Stimulated activated CD4-positive, alpha-beta T cell treated with anti-CD3 and anti-CD28 coated beads, Interleukin-1b, Interleukin-23, amount 100 ng/mL, for 48 hours (primary cell): ENCODE measurements around the gene SLC12A3.
"Not testable (repeated sequence)": the region's sequence is repeated elsewhere in the genome, so short reads cannot be mapped to it uniquely, and the experiment has no call there.

ENCODE experiments used
- DNase-seq: peaks from one replicate; pipeline ENCODE4 v3.0.0-alpha.2; 2020

The SLC12A3 gene

DNA sequence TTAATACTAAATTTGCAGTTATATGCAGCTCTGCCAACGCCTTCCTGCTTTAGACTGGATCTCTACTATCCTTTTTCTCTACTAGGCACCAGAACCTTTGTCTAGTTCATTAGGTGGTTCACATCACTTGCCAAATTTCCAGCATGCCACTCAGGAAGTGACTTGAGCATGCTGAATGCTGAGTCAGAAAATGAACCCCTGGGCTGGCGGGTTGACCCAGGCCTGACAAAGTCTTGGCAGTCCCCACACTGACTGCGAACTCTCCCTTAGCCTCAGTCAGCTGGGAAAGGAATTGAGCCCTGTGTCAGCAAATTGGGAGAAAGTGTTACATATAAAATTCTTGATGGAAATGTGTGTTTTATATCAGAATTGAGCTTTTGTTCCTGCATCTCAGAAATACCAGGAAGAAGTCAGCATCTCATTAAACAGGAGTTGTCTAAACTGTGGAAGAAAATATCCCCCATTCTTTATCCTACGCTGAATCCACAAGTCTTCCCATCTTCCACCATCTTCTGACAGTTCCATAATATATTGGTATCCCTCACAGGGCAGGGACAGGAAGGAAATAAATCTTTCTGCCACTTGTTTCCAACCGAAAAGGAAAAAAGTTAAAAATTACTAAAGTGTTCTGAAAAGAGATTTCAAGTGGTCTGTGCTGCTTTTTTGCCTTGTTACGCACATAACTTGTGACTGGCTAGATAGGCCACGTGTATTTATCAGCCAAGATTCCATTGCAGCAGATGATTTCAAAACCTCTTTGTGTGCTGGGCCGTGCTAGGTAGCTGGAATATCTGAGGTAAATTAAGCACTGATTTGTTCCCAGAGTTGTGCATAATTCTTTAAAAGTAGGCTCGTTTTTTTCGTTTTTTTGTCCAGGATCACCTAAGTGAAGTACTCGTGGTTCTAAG is 16.7 kb upstream of the SLC12A3 start:
- DNase-seq = no peak

DNA sequence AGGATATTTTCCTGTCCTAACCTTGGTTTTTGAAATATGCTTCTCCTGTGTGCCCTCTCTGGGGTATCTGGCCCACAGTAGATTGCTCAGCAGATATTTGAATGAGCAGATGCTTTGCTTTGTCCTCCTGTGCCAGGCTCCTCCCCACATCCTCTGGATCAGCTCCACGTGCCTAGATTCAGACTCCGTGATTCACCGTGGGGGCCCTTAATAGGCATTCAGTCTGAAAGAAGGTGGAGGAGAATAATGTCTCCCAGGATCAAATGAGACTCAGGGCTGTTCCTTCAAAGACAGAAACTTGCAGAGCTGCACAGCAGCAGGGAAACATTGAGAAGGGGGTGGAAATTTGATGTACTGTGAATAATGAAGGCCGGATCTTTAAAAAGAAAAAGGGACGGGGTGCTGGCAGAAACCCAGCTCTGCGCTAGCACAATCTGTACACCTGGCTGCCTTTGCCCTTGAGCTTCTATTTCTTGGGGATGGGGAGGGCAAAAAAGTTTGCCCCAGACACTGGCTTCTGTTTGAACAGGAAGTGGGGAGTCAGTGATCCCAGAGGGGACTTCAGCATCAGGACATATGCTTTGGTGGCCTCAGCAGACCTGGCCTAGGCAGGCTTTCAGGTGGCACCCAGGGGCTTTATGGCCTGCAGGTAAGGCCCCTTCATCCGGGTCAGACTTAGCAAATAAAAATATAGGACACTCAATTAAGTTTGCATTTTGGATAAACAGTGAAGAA is 15.9 kb upstream of the SLC12A3 start:
- no peak for DNase-seq

DNA sequence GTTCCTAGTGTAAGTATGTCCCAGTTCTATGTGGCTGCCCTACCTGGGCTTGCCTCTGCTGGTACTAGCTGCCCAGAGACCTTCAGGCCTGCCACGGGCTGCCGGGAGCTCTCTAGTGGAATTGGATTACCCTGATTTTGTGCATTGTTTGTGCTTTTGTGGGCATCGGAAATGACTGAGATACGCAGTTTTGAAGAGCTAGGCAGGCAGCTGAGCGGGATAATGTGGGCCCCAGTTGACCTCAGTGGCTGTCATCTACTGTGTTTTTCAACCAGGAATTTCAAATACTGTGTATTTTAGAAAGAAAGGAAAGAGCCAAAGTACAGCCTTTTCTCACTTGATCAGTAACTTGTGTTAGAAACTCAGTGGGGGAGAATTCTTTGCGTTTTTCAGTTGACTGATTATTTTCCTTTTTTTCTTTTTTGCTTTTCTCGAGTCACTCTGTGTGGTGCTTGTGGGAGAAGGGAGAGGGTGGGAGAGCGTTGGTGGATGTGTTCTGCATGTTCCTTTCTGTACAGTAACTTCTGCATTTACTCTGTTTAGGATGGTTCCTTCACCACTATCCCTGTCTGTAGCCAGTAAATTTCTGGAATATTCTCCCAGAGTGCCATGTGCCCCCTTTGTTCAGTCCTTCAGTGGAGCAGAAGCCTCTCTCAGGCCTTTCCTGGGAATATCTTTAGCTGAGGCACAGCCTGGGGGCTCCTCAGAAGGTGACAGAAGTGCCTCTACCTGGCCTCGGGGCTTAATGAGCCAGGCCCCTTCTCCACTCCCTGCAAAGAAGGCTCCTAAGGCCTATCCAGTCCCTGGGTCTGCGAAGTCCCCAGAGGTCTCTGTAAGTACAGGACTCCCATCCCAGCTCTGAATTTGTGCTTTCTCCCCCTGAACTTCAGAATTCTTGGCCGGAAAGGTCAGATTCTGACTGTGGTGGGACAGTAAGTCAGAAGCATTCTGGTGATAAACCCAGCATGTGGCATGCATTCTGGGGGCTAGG is 15.0 kb upstream of the SLC12A3 start:
- no peak for DNase-seq

DNA sequence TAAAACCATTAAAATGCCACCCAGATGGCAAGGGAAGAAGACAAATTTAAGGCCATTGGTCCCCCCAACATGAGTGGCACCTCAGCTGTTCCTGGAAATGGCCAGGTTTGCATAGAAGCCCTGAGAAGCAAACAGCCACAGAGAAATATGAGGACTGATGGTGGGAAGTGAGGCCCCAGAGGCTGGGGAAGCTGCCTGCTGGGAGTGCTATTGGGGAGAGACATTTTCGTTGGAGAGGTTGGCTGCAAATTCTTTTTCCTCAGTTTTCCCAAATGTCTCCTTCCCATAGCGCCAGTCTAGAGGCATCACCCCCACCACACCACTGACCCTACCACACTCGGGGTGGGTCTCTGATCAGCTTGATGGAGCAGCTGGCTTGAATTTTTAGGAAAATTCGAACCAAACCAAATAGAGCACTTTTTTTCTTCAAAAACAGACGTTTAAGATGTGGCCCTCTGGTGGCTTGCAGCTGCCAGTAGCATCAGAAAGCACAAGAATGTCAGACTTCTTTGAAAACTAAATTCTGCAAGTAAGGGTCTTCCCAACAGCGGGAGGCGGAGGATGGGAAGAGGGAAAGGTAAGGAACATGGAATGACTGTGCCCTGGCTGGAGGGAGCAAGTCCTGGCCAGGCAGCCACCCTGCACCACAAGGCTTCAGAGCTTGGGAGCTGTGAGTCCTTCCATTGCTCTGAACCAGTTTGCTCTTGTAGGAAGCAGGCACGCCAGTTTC is 13.2 kb upstream of the SLC12A3 start:
- DNase-seq = no peak

DNA sequence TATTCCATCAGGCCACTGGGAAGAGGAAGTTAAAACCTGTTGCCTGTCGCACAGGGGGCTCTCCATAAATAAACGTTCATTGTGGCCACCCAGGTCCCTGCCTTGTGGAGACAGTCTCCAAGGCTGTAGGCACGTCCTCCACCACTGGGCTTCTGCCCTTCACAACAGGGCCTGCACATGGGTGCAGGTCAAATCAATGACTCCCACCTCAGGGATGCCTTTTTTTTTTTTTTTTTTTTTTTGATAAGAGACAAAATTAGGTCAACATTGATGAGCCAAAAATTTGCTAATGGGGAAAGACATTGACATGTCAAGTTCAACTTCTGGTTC is 12.6 kb upstream of the SLC12A3 start:
- DNase-seq = no peak

DNA sequence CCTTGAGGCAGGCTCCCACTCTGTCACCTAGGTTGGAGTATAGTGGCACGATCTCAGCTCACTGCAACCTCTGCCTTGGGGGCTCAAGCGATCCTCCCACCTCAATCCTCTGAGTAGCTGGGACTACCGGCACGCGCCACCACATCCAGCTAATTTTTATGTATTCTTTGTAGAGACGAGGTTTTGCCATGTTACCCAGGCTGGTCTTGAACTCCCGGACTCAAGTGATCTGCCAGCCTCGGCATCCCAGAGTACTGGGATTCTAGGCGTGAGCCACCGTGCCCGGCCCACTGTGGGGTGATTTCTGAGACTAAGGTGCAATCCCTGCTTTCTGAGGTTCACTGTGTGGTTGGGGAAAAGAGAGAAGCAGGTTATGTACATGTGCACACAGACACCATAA is 12.0 kb upstream of the SLC12A3 start:
- DNase-seq = no peak

DNA sequence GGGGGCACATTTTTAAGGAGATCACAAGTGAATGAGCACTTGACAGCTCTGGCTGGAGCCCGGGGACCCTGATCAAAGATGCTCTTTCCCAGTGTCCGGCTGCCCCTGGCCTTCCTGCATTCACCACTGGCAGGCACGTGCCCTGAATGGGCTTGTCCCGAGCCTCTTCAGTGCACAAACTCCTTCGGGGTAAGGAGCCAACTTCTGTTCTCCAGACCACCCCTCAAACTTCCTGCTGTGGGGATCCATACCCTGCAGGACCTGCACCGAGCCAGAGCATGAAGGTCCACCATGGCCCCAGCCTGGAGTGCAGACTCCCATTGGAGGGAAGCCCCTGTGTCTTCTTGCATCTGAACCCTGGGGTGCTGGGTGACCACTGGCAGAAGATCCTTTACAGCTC is 9.8 kb upstream of the SLC12A3 start:
- DNase-seq = no peak

DNA sequence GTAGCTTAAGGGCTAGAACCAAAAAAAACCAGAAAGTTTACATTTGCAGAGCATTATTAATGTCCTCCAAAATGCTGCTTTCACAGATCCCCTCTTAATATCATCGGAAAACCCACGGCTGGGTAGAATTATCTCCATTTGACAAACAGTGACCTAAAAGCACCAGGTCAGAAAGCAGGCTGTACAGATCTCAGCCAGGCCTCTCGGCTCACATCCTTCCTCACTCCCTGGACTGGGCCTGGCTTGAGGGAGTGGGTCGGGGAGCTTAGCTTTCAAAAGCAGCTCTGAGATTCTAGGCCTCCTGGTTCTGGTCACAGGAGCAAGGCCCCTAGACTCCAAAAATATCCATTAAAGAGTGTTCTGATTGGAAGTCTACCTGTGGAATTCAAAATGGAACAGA is 9.1 kb upstream of the SLC12A3 start:
- DNase-seq = no peak

DNA sequence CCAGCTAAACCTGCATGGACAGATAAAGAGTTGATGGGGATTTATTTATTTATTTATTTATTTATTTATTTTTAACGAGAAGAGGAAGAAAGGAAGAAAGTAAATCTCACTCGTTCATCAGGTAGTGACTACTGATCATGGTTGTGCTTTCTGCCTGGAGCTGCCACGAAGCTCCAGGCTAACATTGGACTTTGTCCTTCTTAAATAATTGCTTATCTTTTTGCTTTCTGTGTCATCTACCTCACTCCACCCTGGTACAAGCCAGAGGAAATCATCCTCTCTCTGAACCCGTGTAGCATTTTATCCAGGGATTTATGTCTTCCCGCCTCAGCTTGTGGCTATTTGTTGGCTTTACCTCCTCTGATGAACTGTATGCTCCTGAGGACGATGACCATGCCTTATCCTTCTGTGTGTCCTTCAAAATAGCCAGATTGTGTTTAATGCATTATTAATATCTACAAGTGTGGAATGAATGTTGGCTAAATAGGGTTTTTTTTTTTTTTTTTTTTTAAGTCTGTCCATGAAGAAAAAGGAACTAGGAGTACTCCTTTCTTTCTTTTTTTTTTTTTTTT is 8.0 kb upstream of the SLC12A3 start:
- no peak for DNase-seq

DNA sequence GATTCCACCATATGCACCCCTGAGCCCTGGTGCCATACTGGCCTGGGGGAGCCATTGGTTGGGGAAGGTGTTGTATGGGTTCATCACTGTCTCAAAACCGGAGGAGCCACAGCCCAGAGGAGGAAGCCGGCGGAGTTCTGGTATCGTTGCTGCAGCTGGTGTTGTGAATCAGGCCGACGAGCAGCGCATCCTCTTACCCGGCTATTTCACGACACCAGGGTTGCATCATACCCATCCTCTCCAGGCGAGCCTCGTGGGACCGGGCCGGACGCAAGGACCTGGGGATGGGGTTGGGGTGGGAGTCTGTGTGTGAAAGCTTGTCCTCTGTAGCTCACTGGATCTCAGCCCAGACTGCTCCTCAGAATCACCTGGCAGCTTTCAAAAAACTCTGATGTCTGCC is 6.6 kb upstream of the SLC12A3 start:
- no peak for DNase-seq

DNA sequence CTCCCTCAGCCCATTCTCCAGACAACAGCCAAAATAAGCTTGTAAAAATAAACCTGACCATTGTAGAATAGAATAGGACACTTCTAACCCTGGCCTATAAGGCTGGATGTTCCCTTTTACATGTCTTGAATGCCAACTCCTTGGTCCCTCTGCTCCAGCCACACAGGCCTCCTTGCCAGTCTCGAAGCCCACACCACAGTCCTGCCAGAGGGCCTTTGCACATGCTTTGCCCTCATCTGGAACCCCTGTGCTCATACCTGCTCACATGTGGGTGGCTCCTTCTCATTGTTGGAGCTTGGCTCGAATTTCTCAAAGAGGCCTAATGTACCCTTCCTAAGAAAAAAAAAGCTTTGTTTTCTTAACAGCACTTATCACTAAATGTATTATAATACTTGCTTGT is 5.4 kb upstream of the SLC12A3 start:
- DNase-seq = no peak

DNA sequence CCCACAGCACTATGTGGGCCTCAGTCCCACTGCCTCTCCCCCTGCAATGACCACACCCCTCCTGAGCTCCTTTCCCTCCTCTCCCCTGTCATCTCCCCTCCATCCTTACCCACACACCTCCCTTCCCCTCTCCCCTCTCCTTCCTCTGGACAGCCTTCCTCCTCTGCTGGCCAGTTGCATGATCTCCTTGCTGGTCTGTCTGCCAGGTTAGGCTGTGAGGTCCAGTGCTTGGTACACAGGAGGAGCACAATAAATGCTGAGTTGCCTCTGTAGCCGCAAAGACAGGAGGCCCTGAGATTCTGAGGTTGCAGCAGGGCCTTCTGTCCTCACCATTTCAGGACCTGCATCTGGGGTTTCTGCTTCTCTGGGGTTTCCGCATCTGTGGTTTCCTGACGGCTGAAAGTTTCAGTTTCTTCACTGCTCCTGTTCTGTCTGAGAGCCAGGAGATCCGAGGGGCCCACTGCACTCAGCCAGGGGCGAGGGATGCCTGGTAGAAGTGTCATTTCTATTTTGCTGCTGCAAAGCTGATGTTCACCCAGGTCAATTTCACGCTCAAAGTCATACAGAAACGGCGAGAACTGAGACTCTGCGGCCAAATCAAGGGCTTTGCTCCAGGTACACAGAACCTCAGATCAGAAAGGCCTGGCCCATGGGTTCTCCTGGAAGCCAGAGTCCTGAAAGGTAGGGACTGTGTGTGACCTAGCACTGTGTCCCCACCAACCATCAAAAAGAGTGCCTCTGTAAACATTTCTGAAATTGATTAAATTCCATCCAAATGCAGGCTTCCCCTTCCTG is 4.6 kb upstream of the SLC12A3 start:
- DNase-seq = peak; percentile 35

DNA sequence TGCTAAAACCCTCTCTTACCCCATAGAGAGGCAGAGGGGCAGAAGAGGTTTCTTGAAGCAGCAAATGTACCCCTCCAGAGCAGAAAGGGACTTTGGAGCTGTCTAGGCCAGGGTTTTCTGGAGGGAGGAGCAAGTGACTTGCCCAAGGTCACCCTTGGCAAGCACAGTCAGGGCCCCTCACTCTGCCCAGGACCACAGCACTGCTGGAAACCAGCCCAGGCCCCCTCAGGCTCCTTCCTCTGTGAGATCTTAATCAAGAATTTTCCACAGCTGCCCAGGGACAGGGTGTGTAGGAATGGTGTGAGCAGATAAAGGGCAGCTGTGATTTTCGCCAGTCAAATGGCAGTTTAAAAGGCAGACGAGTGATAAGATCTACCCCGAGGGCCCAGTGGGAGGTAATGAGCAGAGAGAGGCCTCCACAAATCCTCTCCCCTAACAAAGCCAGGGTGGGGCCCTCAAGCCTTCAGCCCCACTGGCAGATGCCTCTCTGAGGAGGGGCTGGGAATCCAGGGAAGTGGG is 3.9 kb upstream of the SLC12A3 start:
- no peak for DNase-seq

DNA sequence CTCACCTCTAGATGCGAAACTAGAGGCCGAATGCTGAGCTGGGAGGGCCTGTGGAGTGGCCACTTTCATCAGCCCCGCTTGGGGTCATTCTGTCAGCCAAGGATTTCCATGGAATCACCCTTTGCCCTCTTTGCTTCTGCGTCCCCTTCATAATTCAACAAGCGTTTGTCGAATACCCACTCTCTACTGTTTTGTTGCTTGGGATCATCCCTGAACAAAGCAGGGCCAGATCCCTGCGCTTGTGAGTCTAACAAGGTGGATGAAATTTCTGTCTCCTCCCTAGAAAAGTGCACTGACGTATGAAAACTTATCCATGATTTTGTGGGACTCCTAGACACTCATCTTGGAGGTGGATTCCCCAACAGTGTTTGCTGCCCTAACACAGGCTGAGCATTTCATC is 3.3 kb upstream of the SLC12A3 start:
- DNase-seq = no peak

DNA sequence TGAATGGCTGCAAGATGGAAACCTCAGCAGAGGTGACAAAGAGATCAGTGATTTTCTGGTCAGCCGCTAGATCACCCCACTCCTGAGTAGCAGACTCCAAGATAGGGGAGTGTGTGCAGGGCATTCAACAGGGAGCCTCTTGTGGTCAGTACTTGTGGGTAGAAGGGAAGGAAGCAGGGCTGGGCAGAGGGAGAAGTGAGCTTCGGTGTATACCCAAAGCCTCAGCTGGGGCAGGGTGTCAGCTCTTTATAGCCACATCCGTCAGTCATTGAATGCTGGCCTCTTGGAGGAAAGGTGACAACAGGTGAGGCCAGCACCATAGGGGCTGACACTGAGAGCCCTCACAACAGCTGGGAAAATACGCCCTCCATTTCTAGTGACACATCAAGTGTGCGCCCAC is 2.2 kb upstream of the SLC12A3 start:
- no peak for DNase-seq

DNA sequence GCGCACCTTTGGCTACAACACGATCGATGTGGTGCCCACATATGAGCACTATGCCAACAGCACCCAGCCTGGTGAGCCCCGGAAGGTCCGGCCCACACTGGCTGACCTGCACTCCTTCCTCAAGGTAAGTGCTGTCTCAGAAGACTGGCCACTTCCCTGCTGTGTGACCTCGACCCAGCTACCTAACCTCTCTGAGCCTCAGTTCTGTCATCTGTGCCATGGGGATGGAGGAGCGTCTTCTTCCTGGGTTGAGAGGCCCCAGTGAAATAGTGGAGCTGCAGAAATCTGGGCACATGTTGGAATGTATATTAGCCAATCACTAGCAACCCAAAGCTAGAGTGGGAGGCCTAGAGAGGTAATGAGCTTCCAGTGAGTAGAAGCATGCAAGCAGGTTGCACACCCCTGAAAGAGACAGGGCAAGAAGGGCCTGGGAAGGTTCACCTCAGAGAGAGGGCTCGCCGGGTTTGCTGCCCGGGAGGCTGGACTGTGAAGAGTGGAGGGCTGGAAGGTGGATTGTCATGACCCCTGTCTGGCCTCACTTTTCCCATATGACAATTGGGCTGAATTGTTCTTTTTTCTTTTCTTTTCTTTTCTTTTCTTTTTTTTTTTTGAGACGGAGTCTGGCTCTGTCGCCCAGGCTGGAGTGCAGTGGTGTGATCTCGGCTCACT is 521 bp downstream of the SLC12A3 start:
- DNase-seq = no peak

DNA sequence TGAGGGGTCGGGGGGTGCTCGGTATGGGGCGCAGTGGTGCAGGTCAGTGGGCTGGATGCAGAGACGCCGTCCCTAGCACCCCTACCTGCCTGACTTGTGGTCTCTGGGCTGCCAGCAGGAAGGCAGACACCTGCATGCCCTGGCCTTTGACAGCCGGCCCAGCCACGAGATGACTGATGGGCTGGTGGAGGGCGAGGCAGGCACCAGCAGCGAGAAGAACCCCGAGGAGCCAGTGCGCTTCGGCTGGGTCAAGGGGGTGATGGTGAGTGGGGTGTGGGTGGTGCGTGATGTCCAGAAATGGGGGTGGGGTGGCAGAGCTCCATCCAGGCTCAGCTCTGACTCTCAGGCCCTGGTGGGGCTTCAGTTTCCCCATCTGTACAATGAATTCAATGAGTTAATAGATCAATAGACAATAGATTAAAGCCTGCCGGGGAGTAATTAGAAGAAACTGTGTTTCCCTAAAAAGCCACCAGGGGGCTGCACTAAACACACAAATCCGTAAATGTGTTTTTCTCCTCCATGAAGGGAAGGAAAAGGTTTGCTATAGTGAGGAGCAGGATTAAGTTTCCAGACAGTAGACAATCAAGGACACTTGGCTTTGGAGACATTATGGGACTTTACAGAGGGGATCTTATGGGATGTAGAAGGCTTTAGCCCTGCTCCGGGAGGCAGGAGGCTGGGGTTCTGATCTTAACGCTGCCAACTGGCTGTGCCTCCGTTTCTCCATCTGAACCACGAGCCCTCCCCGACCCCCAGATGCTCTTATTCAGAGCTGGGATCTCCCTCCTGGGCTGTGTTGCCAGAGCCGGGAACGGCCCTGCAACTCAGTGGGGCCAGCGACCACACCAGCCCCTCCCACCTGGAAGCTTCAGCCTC is 2.2 kb downstream of the SLC12A3 start:
- peak; percentile 23 for DNase-seq

DNA sequence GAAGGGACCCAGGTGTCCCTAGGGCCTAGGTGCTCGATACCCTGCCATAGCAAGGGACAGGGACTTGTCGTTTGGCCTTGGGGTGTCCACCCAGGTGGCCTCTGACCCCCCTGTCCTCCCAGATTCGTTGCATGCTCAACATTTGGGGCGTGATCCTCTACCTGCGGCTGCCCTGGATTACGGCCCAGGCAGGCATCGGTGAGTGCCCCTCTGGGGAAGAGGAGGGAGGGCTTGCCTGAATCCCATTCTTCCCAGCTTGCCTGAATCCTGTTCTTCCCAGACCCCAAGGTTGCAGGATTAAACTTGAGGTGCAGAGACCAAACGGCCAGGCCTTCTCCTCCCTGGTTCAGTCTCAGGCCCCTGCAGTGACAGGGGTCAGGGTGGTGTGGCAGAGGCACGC is 3.2 kb downstream of the SLC12A3 start:
- DNase-seq = no peak

DNA sequence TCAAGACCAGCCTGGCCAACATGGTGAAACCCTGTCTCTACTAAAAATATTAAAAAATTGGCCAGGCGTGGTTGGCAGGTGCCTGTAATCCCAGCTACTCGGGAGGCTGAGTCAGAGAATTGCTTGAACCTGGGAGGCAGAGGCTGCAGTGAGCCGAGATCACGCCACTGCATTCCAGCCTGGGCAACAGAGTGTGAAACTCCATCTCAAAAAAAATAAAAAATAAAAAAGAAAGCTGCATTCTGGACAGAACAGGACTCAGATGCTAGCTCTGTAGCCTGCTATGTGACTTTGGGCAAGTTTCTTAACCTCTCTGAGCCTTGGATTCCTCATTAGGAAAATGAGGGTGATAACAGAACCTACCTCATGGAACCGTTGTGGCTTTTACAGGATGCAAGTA is 3.8 kb downstream of the SLC12A3 start:
- not testable (repeated sequence) for DNase-seq
